ENCODE measurements around the gene TGM2. TPM values are rescaled to one million over a fixed set of nuclear protein-coding genes. Genes with fewer than 3 reads are reported as not detected.

The TGM2 gene
- total RNA-seq, result 193 TPM

- peak; percentile 84 for ATAC-seq
- DNase-seq (ENCODE audit: low spot score), result peak; percentile 94
Observed at GRCh38 chr20:38165089-38165965, at the start of gene TGM2. TSS of gene TGM2 (minus strand) at chr20:38165270. CDS start at chr20:38165198, 72 bp downstream.

DNA sequence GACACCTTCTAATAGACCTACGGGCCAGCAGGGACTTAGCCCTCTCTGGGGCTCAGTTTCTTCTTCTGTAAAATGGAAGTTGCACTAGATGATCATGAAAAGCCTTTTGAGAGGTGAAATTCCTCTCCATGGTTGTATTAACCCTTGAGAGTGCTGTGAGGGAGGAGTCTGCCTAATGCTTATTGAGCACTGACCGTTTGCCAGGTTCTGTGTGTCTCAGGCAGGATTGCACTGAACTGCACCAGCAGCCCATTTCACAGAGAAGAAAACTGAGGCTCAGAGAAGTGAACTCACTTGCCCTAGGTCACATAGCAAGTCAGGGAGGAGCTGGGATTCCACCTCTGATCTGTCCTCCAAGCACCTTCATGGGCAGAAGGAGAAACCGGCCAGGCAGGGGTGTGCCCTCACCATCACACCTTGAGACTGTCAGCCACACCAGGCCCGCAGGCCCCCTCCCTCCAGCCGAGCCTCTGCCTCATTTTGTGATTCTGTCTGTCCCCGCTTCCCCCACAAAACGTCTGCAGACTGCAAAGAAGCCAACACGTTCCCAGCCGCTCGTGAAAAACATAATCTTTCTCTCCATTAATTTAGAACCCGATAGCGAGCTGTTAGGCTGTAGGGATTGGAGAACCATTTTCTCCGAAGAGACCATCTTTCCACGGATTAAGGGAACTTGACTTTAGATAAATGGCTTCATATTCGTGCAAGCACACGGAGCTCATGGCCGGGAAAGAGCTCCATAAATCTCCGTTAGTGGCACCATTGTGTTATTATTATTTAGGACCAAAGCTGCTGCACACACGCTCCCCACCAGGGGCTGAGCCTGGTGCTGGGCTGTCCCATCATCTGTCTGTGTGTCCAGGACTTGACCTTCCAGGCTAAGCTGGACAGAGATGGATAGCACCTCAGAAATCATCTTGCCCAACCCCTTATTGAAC is 49.5 kb upstream of the TGM2 start:
- DNase-seq (ENCODE audit: low spot score), result no peak

GRCh38 chr20:38213607-38213940 is 48.5 kb upstream of the TGM2 start:
- DNase-seq (ENCODE audit: low spot score) (no peak), ATAC-seq (no peak)

More for the DNA sequence above, 49.5 kb upstream of the TGM2 start:
- ATAC-seq, result no peak

DNA sequence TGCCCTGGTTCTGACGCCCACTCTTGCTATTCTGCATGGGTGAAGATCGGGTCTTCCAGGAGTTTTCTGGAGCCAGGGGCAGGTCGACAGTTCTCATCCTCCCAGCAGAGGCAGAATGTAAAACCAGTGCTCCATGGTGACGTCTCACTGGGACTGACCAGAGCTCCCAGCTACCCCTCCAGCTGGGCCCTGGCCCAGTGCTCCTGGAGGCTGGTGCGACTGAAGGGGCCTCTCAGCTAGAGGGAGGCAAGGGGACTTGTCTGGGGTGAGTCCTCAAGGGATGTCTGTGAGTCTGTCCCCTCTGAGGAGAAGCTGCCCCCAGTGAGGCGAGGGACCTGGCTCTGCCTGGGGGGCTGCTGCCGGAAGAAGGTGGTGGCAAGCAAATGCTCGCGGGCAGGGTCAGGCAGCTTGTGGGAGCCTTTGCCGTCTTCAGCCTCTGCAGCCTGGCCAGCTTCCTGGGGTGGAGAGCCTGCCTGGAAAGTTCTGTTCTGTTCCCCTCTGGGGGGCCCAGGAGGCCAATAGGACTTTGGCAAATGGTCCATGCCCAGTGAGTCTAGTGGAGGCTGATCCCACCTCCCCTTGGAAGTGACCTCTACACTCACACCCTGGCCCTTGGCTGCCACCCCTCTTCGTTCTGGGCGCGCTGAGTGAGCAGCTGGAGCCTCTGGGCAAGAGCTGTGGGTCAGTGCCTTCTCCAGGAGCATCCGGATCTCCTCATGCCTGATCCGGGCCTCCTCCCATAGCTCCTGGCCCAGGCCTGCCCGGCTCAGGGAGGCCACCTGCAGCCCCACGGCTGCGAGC is 47.9 kb upstream of the TGM2 start:
- ATAC-seq (no peak), DNase-seq (ENCODE audit: low spot score) (no peak)

DNA sequence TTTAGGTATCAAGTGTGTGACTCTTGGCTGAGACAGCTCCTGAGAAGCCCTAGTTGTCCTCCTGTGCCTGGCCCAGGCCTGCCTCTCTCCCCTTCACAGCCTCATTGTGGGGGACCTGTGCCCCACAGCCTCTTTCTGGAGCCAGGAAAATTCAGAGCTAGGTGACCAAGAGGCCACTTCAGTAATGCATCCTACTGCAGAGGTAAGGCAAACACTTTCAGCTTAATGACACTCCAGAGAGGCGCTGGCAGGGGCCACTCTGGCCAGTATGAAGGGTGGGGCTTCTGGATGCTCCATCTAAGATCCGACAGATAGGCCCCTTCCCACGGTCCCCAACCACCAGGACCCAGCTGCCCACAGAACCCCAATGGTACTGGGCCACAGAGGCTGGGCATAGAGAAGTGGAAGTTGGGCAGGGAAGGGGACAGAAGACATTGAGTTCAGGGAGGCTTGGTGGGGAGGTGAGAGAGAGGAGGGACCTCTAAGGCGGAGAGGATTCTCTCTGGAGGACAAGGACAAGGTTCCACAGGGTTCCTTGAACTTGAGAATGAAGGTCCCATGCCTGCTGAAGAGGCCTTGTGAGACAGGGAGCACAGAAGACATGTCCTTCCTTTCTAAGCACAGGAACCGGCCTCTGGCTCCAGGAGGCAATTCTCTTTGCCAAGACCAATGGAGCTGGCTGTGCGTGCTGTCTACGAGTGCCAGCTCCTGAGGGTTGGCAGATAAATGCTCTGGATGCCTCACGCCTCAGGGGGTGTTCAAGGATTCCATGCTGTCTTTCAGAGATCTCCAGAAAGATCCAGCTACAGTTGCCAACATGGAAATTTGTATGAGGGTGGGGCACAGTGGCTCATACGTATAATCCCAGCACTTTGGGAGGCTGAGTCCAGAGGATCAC is 46.4 kb upstream of the TGM2 start:
- DNase-seq (ENCODE audit: low spot score), result no peak

GRCh38 chr20:38210741-38211140 is 45.7 kb upstream of the TGM2 start:
- DNase-seq (ENCODE audit: low spot score), result no peak

More for the DNA sequence above, 46.4 kb upstream of the TGM2 start:
- ATAC-seq, result peak; percentile 42

DNA sequence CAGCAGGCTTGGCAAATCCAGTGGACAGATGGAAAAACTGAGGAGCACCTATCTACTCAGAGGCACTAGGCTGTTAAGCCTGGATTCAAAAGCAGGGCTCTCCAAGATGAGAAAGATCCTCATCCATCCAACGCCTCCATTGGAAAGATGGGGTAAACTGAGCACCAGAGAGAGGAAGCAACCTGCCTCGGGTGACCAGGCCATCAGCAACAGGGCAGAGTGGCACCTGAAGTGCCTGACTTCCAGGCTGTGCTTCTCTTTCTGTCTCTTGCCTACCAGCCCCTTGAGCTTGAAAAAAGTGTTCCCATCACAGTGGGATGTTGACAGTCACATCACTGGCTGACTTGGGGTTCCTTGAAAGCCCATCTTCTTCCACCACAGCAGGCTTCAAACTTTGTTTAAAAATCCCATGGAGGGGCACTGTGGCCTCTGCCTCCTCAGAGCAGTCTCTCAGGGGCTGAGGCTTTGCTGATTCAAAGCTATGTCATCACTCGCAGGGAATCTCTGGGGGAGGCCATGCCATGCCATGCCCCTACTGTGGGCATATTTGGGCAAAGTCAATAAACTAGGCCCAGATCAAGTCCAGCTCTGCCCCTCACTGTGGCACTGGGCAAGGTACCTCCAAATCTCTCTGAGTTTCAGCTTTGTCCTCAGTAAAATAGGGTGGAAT is 44.8 kb upstream of the TGM2 start:
- ATAC-seq (no peak), DNase-seq (ENCODE audit: low spot score) (no peak)

More at GRCh38 chr20:38210741-38211140, 45.7 kb upstream of the TGM2 start:
- no peak for ATAC-seq

GRCh38 chr20:38209054-38209675 is 44.1 kb upstream of the TGM2 start:
- ATAC-seq (no peak), DNase-seq (ENCODE audit: low spot score) (no peak)

- DNase-seq (ENCODE audit: low spot score) (no peak), ATAC-seq (no peak)
Observed at GRCh38 chr20:38208523-38208922, 43.5 kb upstream of the TGM2 start.

GRCh38 chr20:38208088-38208487 is 43.0 kb upstream of the TGM2 start:
- no peak for ATAC-seq
- DNase-seq (ENCODE audit: low spot score), result no peak

DNA sequence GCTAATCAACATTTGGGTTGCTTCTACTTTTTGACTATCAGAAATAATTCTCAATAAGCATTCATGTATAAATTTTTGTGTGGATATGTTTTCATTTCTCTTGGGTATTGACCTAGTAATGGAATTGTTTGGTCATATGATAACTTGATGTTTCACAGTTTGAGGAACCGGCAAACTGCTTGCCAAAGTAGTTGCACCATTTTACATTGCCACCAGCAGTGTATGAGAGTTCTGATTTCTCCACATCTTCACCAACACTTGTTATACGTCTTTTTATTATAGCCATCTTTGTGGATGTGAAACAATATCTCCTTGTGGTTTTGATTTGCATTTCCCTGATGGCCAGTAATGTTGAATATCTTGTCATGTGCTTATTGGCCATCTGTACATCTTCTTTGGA is 42.6 kb upstream of the TGM2 start:
- DNase-seq (ENCODE audit: low spot score) (no peak), ATAC-seq (no peak)

DNA sequence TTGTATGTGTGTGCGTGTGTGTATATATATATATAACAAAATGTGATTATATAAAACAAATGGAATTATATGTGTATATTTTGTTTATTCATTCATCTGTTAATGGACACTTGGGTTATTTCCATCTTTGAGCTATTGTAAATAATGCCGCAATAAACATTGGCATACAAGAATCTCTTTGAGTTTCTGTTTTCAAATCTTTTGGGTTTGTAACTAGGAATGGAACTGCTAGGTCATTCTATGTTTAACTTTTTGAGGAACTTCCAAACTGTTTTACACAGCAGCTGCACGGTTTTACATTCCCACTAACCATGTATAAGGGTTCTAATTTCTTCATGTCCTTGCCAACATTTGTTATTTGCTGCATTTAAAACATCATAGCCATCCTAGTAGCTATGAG is 39.9 kb upstream of the TGM2 start:
- no peak for ATAC-seq
- DNase-seq (ENCODE audit: low spot score), result no peak

DNA sequence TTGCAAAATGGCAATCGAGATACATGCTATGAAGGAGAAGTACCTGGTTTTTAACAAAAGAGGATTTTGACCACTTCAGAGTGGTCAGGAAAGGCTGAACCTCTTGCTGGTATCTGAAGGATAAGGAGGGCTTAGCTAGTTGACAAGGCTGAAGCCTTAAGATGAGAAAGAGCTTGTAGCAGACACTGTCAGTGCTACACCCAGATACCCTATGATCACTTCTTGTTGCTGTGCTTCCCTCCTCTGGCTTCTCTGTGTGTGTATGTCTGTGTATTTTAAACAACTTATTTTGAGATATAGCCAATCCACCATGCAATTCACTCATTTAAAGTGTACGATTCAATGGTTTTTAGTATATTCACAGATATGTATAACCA is 38.9 kb upstream of the TGM2 start:
- no peak for DNase-seq (ENCODE audit: low spot score)
- no peak for ATAC-seq

GRCh38 chr20:38203337-38203980 is 38.4 kb upstream of the TGM2 start:
- no peak for ATAC-seq
- no peak for DNase-seq (ENCODE audit: low spot score)

DNA sequence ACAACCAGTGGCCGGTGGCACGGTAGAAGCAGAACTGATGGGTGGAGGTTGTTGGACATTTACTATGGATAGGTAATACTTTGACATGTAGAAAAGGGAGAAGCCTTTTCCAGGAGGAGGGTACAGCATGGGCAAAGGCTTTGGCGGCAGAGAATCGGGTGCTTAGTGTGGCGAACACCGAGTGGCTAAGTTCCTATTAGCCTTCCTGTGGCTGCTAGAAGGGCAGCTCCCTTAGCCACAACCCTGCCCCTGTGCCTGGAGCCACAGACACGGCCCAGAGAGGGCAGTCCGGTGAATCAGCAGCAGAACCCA is 37.9 kb upstream of the TGM2 start:
- ATAC-seq, result no peak

GRCh38 chr20:38202153-38202981 is 37.3 kb upstream of the TGM2 start:
- no peak for DNase-seq (ENCODE audit: low spot score)
- no peak for ATAC-seq

More for the DNA sequence above, 37.9 kb upstream of the TGM2 start:
- DNase-seq (ENCODE audit: low spot score), result no peak

DNA sequence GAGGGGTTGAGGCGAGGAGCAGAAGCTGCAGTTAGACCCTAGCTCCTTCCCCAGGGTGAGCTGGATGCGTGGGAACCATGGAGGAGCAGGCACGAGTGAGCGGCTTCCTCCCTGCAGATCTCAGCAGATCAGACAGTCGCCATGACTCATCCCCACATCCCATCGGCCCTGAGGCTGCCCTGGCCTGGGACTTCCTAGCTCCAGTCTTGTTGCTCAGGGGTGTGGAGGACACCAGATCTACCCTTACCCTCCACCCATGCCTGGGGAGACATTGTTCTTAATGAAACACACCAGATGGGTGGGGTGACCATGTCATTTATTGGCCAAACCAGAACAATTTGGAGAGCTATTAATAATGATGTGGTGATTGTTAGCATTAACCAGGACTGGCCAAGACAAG is 36.3 kb upstream of the TGM2 start:
- ATAC-seq (no peak), DNase-seq (ENCODE audit: low spot score) (no peak)

DNA sequence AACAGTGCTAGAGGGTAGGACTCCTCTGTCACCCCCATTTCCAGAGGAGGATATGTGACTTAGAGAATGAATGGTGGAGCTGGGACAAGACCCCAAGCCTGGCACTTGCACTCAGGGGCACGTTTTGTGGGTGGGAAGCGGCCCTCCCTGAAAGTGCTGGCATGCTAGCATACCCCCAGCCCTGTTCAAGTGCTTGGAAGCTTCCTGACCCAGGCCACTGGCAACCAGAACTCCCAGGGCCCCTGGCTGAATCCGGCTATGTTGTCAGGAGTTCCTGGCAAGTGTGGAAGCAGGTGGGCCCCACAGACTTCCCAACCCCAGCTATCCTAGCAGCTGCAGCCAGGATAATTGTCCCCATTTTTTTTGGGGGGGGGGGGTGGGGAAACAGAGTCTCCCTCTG is 35.6 kb upstream of the TGM2 start:
- ATAC-seq (no peak), DNase-seq (ENCODE audit: low spot score) (no peak)
